GM18907 (cell line): Measurements from ENCODE around the gene ABCD1.
"Not testable (repeated sequence)": the region's sequence is repeated elsewhere in the genome, so short reads cannot be mapped to it uniquely, and the experiment has no call there.

Source experiments
- ATAC-seq: cut with Tn5 transposase; IDR thresholded peaks from one replicate; pipeline ENCODE4 v1.9.1; 2021; ENCODE audit warnings: mild to moderate bottlenecking, moderate library complexity; ENCODE audit not compliant: unreplicated experiment

Gene ABCD1

DNA sequence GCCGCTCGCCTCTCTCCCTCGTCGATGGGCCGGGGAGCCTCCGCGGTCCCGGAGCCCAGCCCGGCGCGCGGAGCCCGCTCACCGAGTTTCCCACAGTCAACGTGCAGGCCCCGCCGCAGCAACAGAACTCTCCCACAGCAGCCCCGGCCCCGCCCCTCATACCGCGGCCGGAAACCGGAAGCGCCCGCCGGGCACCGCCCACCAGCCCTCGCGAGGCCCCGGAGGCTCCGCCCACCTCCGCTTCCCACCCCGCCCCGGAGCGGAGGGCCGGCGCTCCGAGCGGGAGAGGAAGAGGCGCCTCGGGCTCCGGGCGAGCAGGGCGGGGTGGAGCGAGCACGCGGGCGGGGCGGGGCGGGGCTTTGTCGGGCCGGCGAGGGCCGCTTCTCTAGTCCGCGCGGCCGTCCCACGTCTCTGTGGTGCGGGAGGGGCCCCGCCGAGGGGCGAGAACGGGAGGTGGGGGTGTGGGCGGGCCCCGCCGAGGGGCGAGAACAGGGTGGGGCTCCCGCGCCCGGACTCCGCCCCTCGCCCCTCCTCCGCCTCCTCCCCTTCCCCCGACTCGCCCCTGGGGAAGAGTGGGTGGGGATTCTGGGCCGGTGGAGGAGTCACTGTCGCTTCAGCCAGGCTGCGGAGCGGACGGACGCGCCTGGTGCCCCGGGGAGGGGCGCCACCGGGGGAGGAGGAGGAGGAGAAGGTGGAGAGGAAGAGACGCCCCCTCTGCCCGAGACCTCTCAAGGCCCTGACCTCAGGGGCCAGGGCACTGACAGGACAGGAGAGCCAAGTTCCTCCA is at the start of gene ABCD1, which contains the start of gene BCAP31:
Gene ABCD1, plus strand, starts transcription at position 605 of the 787 bp plus-strand sequence. CDS start 411 bp downstream, outside the sequence.
Gene BCAP31, minus strand, starts transcription at position 136 of the 787 bp plus-strand sequence. CDS start 1,143 bp downstream, outside the sequence.
- peak; percentile 51 for ATAC-seq

DNA sequence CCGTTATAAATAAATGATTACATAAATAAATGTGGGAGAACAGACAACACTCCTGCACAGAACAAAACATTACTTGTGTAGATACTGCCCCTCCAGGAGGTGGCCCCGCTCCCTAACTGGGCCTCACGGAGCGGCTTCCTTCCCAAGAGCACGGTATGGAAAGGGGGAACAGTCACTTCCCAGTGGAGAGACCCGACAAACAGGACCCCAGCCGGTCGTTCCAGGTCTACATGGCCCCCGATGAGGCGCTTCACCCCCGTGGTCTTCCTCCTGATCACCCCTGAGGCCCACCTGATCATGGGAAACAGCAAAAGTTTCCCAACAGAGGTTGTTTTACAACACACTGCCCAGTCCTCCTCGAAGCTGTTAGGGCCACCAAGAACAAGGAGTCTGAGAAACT is 43.5 kb upstream of the ABCD1 start:
- ATAC-seq = no peak

GRCh38 chrX:153683486-153683885 is 41.2 kb upstream of the ABCD1 start:
- ATAC-seq = not testable (repeated sequence)

DNA sequence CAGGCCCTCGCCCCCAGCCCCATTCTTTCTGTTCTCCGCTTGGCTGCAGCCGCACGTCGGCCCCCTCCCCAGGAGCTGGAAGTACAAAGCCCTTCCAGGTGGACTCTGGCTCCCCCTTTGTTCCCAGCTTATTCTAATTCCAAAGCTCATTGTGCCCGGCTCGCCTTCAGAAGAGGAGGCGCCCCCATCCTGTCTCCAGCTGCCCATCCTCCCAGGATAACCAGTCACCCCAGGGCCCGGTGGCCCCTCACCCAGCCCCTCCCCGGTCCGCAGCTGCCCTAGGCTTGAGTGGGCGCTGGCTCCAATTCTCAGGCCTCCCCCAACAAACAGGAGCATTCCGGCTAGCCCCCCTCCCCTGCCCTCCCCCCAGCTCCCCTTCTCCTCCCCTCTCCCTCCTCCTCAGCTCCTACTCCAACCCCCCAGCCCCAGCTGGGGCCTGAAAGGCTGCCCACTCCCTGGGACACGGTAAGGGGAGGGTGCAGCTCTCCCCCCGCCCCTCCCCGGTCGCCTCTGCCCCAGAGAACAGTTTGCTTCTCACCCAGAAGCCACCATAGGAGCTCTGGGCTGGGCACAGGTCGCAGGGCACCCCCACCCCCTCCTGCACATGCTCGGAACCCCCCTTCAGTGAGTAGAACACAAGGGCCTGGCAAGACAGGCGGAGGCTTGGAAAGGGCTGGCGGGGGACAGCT is 40.0 kb upstream of the ABCD1 start:
- ATAC-seq = no peak

DNA sequence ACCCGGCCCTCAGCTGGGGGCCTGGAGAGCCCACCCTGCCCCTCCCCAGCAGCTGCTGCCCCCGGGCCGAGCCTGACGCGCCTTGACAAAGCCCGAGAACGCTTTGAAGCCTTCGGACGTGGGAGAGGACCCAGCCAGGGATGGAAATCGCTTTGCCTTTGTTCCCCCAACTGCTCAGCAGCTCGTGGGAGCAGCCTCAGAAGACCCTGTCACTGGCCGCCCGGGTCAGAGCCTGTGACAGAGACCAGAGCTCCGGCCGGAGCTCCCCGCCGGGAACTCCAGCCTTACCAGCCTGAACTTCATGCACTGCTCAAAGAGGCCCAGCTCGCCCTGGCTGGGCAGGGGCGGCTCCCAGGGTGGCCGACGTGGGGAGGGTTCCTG is 39.5 kb upstream of the ABCD1 start:
- no peak for ATAC-seq

DNA sequence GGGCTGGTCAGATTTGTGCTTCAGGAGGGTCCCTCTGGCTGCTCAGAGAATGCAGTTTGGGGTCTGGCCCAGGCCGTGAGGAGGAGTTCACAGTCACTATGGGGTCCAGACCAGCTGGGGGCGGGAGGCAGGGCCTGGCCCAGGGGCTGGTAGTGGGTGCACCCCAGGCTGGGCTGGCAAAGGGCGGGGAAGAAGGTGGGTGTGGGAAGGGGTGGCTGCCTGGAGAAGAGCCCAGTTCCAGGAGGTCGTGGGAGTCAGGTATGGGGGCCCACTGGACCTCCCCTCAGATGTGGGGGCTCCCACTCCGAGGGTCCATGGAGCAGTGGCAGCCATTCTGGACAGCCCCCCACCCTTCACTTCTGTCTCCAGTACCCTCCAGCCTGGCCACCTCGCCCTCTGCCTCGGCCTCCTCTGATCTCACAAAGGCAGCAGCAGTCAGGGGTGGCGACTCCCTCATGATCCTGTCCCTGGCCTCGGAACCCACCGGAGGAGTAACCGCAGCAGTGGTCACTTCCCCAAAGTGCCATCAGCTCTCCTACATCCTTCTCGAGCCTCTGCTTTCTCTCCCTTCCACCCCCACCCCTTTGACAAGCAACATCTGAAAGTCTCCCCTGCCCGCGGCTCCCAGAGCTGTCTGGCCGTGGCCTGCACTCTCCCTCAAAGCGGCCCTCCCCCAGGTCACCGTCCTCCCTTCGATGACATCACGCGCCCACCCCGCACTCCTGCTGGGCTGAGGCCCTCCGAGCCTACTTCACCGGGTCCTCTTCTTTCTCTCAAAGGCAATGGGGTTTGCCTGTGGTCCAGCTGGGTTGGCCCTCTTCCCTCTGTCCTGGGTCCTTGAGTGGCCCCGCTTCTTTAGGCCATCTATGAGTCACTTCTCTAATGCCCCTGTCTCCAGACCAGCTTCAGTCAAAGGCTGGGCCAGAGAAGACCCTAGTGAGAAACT is 38.6 kb upstream of the ABCD1 start:
- ATAC-seq = no peak

- no peak for ATAC-seq
Measured at GRCh38 chrX:153686711-153687110, 37.9 kb upstream of the ABCD1 start.

GRCh38 chrX:153687121-153688039 is 37.3 kb upstream of the ABCD1 start, which contains the start of gene SLC6A8:
Gene SLC6A8, plus strand, starts transcription at chrX:153687926. Its CDS starts 649 bp downstream, at chrX:153688575.
- no peak for ATAC-seq

DNA sequence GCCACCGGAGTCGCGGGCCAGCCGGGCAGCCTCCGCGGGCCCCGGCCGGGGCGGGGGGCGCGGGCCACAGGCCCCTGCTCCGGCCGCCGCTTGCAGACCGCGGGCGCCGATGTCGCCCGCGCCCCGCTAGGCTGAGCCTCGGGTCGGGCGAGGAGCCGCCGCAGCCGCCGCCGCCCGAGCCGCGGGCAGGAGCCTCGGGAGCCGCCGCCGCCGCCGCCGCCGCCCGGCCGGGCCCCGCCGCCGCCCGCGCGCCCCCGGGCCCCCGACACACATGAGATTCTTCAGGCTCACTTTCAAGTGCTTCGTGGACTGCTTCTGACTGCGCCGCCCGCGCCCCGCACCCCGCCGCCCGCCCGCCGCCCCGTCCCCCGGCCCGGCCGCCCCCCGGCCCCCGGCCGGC is 36.6 kb upstream of the ABCD1 start:
- no peak for ATAC-seq

- ATAC-seq = no peak
Measured at GRCh38 chrX:153688506-153688905, 36.1 kb upstream of the ABCD1 start.

- no peak for ATAC-seq
Measured at GRCh38 chrX:153688911-153689590, 35.6 kb upstream of the ABCD1 start.

GRCh38 chrX:153689654-153690465 is 34.8 kb upstream of the ABCD1 start:
- ATAC-seq = no peak

DNA sequence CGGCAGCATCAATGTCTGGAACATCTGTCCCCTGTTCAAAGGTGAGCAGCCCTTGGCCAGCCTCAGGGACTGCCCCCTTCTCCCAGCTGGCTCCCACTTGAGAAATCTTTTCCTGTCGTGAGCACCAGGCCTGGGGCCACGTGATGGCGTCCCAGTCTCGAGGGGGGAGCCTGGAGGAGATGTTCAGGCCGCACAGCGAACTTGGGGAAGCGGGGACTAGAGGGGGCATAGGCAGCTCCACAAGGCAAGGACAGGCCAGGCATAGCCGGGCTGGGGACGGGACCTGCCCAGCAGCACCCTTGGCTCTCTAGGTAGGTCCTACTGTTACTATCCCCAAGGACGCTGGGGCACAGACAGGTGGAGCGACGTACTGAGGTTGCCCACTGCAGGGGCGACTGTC is 34.2 kb upstream of the ABCD1 start:
- ATAC-seq = no peak

DNA sequence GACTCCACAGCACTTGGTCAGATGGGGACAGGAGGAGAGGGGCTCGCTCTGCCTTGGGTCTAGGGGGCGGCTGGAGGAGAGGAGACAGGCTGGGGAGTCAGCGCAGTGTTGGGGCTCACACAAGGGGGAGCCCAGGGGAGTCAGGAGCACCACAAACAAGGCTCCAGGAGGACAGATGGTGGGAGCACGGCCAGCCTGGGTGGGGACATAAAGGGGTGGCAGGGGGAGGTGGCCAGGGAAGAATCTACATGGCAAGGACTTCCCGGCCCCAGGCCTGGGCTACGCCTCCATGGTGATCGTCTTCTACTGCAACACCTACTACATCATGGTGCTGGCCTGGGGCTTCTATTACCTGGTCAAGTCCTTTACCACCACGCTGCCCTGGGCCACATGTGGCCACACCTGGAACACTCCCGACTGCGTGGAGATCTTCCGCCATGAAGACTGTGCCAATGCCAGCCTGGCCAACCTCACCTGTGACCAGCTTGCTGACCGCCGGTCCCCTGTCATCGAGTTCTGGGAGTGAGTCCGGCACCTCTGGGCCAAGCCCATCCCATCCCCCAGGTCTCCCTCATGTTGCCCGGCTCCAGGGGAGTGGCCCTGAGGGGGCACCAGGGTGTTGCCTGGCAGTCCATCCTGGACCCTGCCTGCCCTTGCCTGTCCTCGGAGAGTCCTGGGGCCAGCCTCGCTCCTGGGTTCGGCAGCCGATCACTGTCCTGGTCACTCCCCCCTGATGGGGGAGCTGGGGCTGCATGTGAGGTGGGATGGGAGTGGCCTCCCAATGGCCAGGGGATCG is 33.4 kb upstream of the ABCD1 start:
- not testable (repeated sequence) for ATAC-seq

GRCh38 chrX:153692003-153692402 is 32.7 kb upstream of the ABCD1 start:
- ATAC-seq = no peak

- ATAC-seq = no peak
Measured at GRCh38 chrX:153692611-153693156, 32.0 kb upstream of the ABCD1 start.
